Fibroblast of pulmonary artery (primary cell): Measurements from ENCODE around the gene PEX11G.

Source experiments
- DNase-seq: peaks from one replicate; pipeline ENCODE4 v3.0.0-alpha.2; 2010; ENCODE audit warnings: low read depth
- H3K4me3 ChIP-seq: replicated peaks from 2 replicates; pipeline ENCODE4 v1.5.1; 2011; ENCODE audit warnings: low read depth, mild to moderate bottlenecking, control low read depth, low read length, moderate library complexity
- TF ChIP-seq, protein P1 (sequence below): IDR thresholded peaks from 2 replicates; pipeline ENCODE4 v1.5.1; 2011; ENCODE audit warnings: mild to moderate bottlenecking, control low read depth, low read length, inconsistent platforms; ENCODE audit errors: missing control alignments

Gene PEX11G

DNA sequence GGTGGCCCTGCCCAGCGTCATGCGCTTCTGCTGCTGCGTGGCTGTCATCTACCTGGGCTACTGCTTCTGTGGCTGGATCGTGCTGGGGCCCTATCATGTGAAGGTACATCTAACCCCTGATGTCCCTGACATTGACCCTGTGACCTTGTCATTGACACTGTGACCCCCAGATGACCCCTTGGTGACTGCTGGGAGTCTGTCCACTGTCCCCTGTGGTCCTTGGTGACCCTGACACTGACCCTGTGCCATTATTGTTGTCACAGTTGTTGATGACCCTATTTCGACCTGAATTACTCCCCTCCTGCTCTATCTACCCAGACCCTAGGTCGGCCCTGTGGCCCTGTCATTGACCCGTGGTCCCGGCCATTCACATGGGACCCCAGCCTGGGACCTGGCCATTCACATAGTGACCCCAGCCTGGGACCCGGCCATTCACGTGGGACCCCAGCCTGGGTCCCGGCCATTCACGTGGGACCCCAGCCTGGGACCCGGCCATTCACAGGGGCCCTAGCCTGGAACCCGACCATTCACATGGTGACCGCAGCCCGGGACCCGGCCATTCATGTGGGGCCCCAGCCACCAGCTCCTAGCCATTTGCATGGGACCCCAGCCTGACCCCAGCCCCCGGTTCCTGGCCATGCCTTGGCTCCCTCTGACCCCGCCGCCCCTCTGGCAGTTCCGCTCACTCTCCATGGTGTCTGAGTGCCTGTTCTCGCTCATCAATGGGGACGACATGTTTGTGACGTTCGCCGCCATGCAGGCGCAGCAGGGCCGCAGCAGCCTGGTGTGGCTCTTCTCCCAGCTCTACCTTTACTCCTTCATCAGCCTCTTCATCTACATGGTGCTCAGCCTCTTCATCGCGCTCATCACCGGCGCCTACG lies 41.0 kb upstream of the PEX11G start:
- no peak overlapping the region for H3K4me3 ChIP-seq
- TF ChIP-seq, protein P1, sequence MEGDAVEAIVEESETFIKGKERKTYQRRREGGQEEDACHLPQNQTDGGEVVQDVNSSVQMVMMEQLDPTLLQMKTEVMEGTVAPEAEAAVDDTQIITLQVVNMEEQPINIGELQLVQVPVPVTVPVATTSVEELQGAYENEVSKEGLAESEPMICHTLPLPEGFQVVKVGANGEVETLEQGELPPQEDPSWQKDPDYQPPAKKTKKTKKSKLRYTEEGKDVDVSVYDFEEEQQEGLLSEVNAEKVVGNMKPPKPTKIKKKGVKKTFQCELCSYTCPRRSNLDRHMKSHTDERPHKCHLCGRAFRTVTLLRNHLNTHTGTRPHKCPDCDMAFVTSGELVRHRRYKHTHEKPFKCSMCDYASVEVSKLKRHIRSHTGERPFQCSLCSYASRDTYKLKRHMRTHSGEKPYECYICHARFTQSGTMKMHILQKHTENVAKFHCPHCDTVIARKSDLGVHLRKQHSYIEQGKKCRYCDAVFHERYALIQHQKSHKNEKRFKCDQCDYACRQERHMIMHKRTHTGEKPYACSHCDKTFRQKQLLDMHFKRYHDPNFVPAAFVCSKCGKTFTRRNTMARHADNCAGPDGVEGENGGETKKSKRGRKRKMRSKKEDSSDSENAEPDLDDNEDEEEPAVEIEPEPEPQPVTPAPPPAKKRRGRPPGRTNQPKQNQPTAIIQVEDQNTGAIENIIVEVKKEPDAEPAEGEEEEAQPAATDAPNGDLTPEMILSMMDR = no peak
- DNase-seq = no peak

DNA sequence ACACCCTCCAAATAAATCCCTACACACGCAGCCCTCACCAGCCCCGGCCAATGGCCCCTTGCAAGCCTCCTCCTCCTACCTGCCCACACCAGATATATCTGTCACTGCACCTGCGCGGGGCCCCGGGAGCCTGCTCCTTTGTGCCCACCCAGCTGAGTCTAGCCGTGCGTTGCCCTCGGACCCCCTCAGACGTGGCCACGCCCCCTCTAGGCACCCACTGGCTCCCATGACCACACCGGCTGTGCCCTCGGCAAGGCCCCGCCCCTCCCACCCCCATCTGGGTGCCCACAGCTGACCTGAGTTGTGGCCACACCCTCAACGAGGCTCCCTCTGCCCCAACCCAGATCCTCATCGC lies 40.4 kb upstream of the PEX11G start:
- DNase-seq = no peak
- TF ChIP-seq, protein P1 = no peak
- no peak overlapping the region for H3K4me3 ChIP-seq

DNA sequence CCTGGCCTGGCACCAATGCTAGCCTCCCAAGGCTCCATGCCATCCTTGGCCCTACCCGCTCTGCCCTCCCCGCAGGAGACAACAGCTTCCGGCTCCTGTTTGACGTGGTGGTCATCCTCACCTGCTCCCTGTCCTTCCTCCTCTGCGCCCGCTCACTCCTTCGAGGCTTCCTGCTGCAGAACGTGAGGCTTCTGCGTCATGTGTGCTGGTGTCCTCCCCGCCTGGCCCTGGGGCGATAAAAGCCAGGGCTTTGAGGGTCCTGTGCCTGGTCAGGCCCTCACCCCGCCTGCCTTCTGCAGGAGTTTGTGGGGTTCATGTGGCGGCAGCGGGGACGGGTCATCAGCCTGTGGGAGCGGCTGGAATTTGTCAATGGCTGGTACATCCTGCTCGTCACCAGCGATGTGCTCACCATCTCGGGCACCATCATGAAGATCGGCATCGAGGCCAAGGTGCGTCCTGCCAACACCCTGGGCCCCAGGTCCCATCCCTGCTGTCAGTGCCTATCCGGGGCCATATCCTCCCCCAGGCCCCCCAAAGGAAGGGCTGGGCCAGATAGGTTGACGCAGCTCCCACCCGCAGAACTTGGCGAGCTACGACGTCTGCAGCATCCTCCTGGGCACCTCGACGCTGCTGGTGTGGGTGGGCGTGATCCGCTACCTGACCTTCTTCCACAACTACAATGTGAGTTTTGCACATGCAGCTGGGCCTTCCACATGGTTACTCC lies 39.8 kb upstream of the PEX11G start:
- H3K4me3 ChIP-seq = no peak overlapping the region
- TF ChIP-seq, protein P1 = no peak
- no peak for DNase-seq

DNA sequence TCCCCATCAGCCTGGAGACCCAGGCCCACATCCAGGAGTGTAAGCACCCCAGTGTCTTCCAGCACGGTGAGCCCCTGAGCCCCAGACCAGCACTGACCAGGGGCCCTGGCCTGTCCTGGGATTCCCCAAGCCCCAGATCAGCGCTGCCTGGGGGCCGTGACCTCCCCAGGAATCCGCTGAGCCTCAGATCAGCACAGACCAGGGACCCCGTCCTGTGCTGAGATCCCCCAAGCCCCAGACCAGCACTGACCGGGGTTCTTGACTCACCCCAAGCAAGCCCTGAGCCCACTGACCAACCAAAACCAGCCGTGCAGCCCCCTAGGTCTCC lies 39.3 kb upstream of the PEX11G start:
- no peak overlapping the region for H3K4me3 ChIP-seq
- no peak for DNase-seq
- TF ChIP-seq, protein P1 = no peak

DNA sequence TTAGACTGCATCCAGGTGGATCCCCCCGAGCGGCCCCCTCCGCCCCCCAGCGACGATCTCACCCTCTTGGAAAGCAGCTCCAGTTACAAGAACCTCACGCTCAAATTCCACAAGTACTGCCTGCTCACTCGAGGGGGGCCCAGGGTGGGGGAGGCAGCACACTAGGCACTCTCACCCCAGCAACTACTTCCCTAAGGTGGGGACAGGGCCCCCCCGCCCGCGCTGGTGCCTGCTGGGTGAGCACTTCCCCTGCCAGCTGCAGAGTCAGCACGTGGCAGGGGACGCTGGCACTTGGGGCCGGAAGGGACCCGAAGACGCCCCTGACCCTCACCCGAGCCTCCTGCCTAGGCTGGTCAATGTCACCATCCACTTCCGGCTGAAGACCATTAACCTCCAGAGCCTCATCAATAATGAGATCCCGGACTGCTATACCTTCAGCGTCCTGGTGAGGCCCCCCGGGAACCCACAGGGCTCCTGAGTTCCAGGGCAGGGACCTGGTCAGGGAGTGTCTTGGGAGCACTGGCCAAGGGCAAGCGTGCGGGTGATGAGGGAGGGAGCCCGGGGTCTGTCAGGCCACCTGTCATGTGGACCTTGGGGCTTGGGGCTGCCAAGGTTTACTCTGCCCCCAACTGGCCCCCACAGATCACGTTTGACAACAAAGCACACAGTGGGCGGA lies 38.8 kb upstream of the PEX11G start:
- TF ChIP-seq, protein P1 = no peak
- no peak for DNase-seq
- H3K4me3 ChIP-seq = no peak overlapping the region

DNA sequence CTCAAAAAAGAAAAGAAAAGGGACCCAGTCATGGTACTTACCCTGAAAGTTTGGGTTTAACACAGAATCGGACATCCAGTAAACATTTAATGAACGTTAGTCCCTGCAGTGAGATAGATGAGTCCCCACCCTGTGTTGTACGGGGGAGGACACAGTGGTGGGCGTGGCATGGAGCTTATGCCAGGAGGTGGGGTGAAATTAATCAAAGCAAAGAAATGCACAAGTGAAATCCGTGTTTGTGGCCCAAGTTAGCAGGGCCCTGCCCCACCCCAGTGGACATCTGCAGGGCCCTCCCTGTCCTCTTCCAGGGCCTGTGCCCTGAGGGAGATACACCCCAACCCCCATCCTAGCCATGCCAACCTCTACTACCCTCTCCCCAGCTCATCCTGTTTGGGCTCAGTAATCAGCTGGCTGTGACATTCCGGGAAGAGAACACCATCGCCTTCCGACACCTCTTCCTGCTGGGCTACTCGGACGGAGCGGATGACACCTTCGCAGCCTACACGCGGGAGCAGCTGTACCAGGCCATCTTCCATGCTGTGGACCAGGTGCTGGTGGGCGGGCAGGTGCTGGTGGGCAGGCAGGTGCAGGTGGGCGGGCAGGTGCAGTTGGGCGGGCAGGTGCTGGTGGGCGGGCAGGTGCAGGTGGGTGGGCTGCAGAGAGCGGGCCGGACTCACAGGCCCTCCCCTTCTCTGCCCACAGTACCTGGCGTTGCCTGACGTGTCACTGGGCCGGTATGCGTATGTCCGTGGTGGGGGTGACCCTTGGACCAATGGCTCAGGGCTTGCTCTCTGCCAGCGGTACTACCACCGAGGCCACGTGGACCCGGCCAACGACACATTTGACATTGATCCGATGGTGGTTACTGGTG lies 37.5 kb upstream of the PEX11G start:
- no peak overlapping the region for H3K4me3 ChIP-seq
- no peak for DNase-seq
- TF ChIP-seq, protein P1 = no peak
